Stimulated activated CD4-positive, alpha-beta T cell treated with anti-CD3 and anti-CD28 coated beads, Interleukin-2, amount 100 ng/mL, for 24 hours (primary cell): ENCODE measurements around the gene GLYR1.
A peak's percentile ranks its signal among the peaks of the same experiment; 100 is the strongest.

ENCODE experiments used
- DNase-seq, 2 donors: peaks; one replicate each; pipeline ENCODE4 v3.0.0-alpha.2; 2020

GLYR1 gene

DNA sequence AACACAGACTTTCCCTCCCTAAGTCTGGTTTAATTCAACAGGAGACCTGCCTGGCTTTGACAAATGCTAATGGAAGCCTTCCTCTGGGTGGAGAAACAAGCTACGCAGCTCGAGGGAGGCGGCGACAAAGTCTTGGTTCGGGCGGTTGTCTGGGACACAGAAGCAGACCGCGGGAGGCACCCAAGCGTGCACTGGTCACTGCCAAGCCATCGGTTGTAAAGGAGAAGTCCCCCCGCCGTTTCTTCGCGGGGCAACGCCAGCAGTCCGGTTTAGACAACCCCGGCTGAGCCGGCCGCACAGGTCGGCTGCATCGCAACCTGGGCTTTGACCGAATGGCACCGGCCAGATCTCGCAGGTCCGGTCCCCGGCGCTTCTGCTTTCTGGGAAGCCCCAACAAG lies 586 bp downstream of the GLYR1 start:
- DNase-seq = peak; percentile 26 to 30

DNA sequence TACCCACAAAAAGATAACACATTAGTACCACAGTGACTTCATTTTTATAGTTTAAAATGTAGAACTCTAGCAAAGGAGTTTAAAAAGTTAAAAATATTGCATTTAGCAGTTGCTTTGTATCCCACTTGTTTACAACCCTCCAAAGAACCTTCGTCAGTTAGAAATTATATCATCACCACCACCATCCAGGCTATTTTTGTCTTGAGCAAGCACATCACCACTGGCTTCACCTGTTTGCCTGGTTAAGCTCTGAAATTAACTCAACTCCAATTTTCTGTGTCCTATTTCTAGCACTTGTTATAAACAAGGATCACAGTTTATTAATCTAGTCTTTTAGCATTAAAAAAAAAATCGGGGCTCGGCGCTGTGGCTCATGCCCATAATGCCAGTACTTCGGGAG lies 6.1 kb downstream of the GLYR1 start:
- DNase-seq = no peak

DNA sequence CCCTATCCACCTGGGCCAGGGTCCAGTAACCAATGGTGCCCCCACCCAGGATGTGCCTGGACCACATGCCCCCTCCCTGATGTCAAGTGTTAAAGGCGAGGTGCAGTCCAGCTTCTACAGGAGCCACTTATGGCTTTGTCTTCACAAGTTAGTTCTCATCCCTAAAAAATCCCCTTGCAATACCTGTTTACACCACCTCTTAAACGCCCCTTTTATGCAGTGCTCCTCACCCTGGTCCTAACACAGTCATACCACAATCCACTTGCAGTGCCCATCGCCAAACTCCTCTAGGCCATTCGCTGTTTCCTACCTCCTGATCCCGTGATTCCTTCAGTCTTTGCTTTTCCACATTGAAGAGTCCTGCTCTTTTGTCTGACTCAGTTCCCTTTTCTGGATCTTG lies 7.1 kb downstream of the GLYR1 start:
- no peak for DNase-seq

DNA sequence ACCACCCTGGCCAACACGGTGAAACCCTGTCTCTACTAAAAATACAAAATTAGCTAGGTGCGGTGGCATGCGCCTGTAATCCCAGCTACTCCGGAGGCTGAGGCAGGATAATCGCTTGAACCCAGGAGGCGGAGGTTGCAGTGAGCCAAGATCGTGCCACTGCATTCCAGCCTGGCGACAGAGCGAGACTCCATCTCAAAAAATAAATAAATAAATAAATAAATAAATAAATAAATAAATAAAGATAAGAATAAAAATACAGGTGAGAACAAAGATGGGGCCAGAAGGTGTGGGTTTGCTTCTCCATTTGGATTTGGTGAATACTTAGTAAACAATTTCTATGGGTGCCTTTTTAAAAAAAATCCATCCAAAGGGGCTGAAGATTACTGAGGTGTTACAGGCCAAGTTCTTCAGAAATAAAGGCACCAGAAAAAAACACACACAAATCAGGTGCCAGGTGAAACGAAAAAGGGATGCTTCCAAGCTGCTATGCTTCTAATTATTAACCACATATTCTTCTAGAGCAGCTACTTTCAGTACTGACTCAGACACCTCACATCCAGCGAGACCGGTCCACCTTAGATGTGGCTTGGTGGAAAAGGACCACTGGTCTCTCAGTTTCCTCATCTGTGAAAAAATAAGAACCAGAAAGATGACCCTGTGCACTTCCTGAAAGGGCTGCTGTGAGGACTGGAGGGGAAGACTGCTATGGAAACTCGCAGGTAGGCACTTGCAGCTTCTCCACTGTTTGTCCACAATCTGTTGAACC lies 9.2 kb downstream of the GLYR1 start:
- no peak for DNase-seq

DNA sequence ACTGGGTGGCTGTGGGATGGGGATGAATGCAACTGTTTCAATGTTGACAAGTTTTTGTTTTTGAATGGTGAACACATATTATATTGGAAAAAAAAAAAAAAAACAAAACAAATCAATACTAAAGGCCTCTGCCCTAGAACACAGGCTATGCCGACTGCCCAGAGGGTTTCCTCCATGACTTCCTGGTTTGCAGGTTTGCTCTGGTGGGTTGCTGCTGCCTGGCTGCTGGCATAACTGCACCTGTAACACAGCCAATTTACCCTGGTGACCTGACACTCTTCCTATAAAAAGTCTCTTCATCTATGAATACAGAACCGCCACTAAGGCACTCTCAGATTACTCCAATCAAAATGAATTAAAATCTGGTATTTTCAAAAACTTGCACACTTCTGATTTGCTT lies 10.4 kb downstream of the GLYR1 start:
- no peak for DNase-seq

DNA sequence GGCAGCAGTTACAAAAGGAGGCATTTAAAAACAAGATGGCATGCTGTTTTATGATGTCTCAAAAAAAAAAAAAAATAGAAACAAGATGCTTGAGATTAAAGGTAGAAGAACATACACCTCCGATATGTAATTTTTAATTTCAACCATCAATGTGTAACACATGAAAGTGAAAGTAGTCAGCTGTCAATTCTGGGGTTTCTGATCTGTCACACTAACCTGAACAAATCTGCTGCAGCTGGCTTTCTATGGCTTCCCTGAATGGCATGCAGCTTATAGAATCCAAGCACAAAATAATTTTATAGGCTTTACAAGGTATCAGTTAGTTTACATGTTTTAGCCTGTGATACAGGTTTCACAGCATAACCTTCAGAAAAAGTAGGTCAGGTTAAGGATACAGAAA lies 13.5 kb downstream of the GLYR1 start:
- DNase-seq = no peak

DNA sequence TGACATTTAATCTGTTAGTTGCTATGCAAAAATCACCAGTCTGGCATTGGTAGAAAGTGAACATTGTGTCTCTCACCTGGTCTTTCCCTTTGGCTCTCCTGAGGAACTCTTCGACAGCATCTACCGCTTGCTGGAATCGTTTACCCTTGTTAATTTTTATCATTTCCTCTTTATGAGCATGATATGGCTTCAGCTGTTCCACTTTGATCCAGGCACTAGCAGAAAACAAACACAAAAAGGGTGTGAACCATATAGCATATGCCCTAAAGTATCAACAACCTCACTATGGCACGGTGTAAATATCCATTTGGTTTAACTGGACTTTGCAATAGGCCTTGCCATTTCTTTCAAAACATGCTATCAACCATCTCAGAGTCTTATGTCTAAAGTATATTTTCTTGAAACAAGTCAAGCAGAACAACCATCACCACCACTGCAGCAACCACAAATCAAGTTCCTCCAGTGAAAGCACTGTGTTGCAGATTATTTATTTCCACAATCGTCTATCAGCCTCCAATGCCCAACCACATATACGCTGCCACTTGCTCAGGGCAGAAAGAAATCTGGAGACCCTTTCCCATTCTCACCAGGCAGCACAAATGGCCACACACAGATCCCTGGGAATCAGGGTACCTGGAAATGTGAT lies 14.3 kb downstream of the GLYR1 start:
- no peak for DNase-seq

DNA sequence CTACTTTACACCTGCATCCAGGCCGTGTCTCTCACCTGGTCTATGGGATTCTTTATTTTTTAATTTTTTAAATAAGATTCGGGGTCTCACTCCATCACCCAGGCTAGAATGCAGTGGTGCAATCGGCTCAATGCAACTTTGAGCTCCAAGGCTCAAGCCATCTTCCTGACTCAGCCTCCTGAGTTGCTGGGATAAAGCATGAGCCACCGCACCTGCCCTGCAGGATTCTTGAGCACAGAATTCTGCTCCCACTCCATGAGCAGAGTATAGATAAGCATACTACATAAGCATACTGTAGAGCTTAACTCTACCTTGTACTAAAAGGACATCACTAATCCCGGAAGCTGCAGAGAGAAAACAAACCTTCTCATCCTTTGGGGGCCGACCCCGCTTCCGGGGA lies 15.5 kb downstream of the GLYR1 start:
- no peak for DNase-seq

DNA sequence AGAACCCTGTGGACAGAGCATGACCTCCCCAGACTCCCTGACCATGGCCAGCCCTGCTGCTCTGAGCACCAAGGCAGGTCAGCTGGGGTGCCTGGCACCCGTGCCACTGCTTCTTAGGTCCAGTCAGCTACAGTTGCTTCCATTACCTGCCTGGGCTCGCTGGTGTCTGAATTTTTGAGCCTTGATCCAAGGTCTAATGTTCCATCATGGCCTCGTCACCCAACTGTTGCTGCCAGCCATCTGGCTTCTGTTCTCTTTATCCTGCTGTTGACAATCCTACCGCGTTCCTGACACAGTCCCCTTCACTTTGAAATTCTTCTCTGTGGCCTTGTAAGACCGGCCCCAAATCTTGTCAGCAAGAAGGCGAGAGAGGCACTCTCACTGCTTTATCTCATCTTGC lies 16.7 kb downstream of the GLYR1 start:
- no peak for DNase-seq

DNA sequence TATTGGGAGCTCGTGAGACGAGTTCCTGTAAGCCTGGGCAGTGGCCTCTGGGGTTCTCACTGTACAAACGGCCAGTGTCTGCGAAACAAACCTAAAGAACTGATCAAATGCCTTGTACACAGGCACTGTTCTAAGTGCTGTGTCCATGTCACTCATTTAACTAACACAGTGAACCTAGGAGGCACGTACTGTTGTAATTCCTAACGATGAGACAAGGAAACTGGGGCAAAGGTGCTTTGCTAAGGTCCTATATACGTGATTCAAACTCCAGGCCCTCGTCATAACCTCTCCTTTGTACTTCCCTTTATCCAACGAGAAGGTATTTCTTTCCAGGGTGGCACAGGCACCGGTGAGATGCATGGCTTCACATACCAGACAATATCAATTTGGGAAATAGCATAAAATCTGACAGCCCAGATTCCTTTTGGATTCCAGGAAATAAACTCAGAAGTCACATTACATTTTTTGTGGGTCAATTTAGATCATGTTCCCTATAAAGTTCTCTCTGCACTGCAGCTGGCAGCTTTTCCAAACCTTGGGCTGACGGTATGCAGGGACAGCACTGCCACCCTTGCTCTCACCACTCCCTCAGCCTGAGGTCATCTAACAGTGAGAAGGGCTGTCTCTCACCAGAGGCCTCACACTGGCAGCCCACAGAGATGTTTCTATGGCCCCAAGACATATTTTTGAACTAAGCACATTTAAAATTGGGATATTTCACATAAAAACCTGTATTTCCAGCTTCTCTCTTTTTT lies 18.3 kb downstream of the GLYR1 start:
- DNase-seq = no peak

DNA sequence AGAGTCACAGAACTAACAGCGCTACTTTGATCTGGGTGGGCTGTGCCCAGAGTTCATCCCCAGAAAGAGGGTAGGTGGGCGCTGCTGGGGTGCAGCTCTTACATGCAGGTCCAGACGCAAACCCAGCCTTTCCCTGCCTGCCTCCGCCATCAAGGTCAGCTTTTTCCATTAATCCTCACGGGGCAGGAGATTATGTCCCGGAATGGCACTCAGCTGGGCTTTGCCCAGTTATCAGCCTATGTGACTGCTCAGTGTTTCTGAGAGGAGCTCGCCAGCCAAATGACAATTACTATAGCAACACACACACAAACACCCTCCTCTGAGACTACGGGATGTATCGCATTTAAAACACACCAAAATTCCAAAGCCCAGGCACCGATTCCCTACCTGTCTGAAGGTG lies 20.1 kb downstream of the GLYR1 start:
- DNase-seq = no peak

DNA sequence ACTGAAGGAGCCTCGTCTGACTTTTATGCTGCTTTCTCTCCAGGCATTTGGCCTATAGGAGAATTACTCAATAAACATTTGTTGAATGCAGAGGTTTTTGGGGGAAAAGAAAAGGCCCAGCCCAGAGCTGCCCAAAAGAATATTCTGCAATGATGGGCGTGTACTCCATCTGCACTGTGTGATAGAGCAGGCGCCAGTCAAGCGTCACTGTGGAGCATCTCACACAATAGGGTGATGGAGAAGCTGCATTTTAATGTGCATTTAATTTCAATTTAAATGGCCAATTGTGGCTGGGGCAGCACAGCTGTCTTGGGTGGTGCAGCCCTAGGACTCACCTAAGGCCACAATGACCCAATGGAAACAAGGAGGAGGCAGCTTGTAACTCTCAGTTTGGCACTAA lies 20.6 kb downstream of the GLYR1 start:
- no peak for DNase-seq

DNA sequence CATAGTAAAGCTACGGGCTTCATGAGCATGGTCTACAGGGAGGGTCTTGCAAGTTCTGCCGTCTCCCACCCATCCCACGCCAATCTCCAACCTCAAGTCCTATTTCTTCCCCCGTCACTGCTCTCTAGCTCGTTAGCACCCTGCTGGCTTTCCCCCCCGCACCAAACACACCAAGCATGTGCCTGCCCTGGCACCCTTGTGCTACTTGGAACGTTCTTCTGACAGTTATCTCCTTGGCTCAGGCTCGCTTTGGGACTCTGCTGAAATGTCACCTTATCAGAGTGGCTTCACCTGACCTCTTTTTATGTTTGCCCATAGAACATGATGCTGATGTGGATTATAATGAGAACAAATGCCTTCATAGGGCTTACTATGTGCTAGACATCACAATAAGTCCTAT lies 21.9 kb downstream of the GLYR1 start:
- no peak for DNase-seq

DNA sequence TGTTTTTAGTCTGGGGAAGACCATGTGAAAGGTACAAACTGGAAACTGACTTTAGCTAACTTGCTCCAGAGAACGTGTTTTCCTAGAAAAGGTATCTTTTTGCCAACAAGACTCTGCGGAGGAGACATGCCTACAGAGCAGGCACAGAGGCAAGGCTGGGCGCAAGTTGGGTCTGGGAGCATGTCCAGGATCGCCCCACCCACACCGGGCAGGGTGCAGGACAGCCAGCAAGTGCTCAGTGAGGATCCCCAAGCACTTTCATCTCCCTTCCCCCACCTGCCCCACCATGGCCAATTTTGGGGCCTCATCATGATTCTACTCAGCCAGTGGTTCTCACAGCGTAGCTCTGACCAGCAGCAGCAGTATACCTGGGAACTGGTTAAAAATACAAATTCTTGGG lies 26.4 kb downstream of the GLYR1 start:
- no peak for DNase-seq

DNA sequence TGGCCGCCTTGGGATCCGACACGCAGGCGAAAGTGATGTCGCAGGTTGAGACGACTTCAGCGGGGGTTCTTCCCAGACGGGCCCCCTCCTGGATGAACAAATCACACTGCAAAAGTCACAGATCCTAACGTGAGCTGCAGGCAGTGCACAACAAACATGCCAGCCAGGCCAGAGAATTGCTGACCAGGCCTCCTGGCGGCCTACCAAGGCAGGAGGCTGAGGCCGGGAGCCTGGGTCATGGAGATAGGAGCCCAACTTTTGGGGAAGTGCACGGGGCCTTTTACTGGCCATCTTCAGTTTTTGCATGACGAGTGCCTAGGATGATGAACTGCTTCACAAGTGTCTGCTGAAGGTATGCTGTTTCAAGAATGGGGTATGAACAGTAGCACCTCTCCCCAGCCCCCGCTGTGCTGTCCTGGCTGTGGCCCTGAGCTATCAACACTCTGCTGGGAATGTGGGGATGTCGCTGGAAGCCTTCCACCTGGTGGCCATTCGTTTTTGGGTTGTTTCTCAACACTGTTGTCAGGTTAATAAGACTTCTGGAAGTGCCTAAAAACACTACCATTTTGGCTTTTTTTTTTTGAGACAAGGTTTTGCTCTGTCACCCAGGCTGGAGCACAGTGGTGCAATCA lies 32.4 kb downstream of the GLYR1 start:
- no peak for DNase-seq

DNA sequence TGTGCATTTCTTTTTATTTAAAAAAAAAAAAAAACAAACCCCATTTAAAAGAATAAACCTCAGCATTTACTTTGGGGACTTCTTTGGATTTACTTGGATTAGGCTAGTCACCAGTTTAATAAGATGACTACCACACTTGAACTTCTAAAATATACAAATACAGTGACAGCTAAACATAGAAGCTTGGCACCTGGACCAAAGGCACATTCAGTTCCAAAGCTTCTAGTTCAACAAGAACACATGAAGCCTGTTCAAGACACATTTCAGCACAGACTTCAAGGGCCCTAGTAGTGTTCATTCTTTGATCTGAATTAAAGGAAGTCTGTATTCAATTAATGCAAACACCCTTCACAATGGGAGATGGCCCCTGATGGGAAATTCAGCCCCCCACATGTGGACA lies 33.0 kb downstream of the GLYR1 start:
- no peak for DNase-seq

DNA sequence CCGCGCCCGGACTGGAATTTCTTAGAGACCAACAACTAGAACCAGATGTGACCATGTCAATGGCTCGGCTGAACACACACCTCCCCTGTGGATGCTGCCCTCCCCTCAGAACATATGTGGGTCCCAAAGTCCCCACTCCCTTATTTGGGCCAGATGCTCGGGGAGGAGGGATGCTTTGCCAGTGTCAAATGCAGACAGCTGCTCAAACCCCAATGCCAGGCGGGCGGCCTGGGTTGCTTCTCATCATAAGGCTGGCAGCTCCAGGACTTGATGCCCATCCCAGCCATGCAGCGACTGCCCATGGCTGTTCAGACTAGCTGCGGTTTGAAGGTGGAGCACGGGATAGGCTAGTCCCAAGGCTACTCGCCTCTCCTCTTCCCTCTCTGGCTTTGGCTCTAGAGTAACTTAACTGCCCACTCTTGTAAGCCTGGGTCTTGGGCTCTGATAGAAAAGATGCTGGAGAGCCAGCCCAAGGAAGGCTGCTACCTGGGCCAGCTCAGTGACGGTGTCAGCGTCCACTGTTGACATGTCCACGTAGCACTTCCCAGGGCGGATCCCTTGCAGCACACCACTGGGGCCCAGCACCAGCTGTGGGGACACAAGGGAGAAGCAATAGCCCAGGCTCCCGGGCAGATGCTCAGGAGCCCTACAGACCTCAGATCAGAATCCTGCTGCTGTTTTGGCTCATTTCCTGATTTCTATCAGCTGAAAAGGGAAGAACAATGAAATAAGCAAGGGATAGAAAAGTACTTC lies 33.7 kb downstream of the GLYR1 start:
- no peak for DNase-seq

DNA sequence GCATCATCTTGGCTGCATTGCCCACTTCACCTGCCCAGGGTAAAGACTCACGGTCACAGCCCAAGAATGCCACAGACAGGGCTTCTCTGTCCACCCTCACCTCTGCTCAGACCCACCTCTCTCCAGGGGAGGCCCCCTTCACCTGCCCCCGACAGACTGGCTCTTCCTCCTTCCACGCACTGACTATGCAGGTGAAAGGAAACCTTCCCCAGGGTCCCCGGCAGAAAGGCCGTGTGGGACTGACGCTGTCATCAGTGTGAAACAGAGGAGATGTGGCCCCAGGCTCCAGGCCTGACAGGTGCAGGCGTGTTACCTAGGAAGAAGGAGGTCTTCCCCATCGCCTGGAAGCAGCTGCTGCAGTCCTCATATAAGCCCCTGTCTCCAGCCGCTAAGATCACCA lies 35.3 kb downstream of the GLYR1 start:
- DNase-seq = no peak

DNA sequence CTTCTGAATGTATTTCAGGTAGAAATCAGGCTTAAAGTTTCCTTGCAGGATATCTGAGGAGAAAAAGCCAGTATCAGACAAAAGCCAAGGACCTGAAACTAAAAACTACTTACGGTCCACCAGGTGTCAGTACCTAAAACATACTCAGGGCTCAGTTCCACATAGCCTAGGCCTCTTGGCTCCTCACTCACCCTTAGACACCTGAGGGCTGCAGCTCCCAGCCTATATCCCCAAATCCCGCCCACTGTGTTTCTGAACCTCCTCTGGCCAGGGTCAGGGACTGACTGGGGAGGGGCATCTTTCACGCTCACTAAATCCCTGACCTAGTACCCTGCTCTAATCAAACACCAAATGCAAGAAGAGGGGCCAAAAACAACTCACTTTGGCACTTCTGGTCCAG lies 35.8 kb downstream of the GLYR1 start:
- DNase-seq = no peak

DNA sequence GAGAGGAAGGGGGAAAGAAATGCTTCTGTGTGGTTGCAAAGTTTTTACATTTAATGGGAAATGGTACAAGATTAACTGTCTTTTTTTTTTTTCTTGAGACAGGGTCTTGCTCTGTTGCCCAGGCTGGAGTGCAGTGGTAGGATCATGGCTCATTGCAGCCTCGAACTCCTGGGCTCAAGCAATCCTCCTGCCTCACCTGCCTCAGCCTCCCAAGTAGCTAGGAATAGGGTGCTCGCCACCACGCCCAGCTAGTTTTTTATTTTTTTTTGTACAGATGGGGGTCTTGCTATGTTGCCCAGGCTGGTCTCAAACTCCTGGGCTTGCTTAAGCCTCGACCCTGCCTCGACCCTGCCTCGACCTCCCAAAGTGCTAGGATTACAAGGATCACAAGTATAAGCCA lies 40.8 kb downstream of the GLYR1 start:
- no peak for DNase-seq

DNA sequence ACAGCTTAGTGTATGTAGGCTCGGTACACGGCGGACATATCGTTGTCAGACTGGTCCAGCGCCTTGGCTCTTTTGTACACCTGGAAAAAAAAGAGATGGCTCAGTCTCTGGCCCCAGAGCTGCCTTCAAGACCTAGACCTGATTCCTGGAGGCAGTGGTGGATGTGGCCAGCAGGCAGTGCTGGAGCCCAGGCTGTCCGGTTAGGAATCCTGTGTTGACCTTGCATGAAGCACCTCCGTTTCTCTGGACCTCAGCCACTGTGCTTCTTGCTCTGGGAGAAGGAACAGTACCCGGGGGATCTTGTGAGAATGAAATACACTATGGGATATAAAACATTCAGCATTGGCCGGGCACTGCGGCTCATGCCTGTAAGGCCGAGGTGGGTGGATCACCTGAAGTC lies 41.9 kb downstream of the GLYR1 start:
- DNase-seq = no peak

DNA sequence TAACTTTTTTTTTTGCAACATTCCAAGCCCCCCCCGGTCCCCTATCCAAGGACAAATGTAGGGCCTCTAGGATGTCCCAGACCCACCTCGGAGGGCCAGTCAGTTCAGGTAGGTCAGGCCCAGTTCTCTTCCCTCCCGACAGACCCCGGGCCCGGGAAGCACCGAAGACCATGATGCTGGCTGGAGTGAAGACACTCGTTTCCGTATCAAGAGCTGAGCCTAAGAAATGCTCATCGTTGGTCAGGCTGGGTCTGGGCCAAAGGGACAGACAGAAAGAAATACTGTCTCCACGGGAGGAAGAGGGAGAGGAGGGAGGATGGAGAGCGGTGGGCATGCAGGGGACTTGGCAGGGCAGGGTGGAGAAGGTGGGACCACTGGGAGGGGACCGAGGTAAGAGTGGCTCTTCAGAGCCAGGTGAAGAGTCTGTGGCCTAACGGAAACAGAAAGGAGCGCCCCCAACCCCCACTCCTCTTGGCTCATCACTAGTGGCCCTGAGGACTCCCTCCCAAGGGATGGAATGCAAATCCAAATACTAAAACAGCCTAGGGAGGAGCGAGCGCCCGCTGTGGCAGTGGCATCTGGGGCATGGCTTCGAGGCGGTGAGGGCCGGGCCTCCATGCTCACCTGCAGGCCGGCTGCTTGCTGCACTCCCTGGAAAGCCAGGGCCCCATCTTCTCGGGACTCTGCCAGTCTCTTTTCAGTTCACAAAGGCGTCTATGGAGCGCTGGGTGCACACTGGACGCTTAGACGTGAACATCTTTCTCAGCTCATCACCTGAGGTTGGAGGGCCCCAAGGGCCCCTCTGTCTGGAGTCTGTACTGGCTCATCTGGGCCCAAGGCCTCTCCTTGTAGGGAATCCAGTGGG lies 43.0 kb downstream of the GLYR1 start:
- no peak for DNase-seq
